GM23248 (cell line): ENCODE data around the gene KDM4B.

ENCODE experiments used
- EZH2 ChIP-seq: fragments of 200-600 bp; sonication (generic); IDR thresholded peaks from 2 replicates; pipeline ENCODE4 v1.6.1; 2018; ENCODE audit warnings: antibody characterized with exemption, mild to moderate bottlenecking; ENCODE audit not compliant: insufficient read depth, poor library complexity, severe bottlenecking
- EZH2phosphoT487 ChIP-seq: fragments of 200-600 bp; sonication (generic); IDR thresholded peaks from 2 replicates; pipeline ENCODE4 v1.6.1; 2018; ENCODE audit warnings: antibody characterized with exemption, moderate library complexity, mild to moderate bottlenecking, low read depth; ENCODE audit not compliant: insufficient read depth

- no peak for TF ChIP-seq EZH2phosphoT487
- no peak for TF ChIP-seq EZH2
These were observed 105.5 kb downstream of the KDM4B start for GRCh38 chr19:5074407-5074806.
